Measurements from ENCODE around the gene EXOC4.

The EXOC4 gene

GRCh38 chr7:133295484-133295883 lies 42.6 kb downstream of the EXOC4 start:
- H3K27me3 ChIP-seq (ENCODE audit: control insufficient read depth, insufficient read depth, low read length): no peaks in the 10 kb centered on the region
- H3K4me1 ChIP-seq (ENCODE audit: control insufficient read depth, insufficient read depth, low read length): no peaks in the 10 kb centered on the region; the same call in 1 of the 2 replicates
- H3K9ac ChIP-seq (ENCODE audit: low read length): no peak overlapping the region
- no peak overlapping the region for H3K27ac ChIP-seq (ENCODE audit: low read depth, low read length)
- H3K4me3 ChIP-seq (ENCODE audit: low read depth, low read length): no peak overlapping the region
- no peaks in the 10 kb centered on the region for H3K9me3 ChIP-seq (ENCODE audit: control insufficient read depth, insufficient read depth, low read depth, low read length)
- peaks cover 4% of the 10 kb centered on the region; the same call in 1 of the 2 replicates for H3K36me3 ChIP-seq (ENCODE audit: control insufficient read depth, insufficient read depth, low read length)

GRCh38 chr7:133297093-133297492 lies 44.2 kb downstream of the EXOC4 start:
- Histone ChIP-seq H3K9ac (ENCODE audit: low read length) (no peak overlapping the region), H3K27ac (ENCODE audit: low read depth, low read length) (no peak overlapping the region), H3K4me3 (ENCODE audit: low read depth, low read length) (no peak overlapping the region), H3K27me3 (ENCODE audit: control insufficient read depth, insufficient read depth, low read length) (no peaks in the 10 kb centered on the region), H3K4me1 (ENCODE audit: control insufficient read depth, insufficient read depth, low read length) (no peaks in the 10 kb centered on the region; the same call in 1 of the 2 replicates), H3K36me3 (ENCODE audit: control insufficient read depth, insufficient read depth, low read length) (no peaks in the 10 kb centered on the region), H3K9me3 (ENCODE audit: control insufficient read depth, insufficient read depth, low read depth, low read length) (no peaks in the 10 kb centered on the region)

- no peak overlapping the region for H3K4me3 ChIP-seq (ENCODE audit: low read depth, low read length)
- no peaks in the 10 kb centered on the region for H3K36me3 ChIP-seq (ENCODE audit: control insufficient read depth, insufficient read depth, low read length)
- H3K9ac ChIP-seq (ENCODE audit: low read length): no peak overlapping the region
- H3K27ac ChIP-seq (ENCODE audit: low read depth, low read length): no peak overlapping the region
- no peaks in the 10 kb centered on the region; the same call in 1 of the 2 replicates for H3K4me1 ChIP-seq (ENCODE audit: control insufficient read depth, insufficient read depth, low read length)
- H3K9me3 ChIP-seq (ENCODE audit: control insufficient read depth, insufficient read depth, low read depth, low read length): no peaks in the 10 kb centered on the region
- no peaks in the 10 kb centered on the region for H3K27me3 ChIP-seq (ENCODE audit: control insufficient read depth, insufficient read depth, low read length)
Observed at GRCh38 chr7:133298080-133298479, 45.2 kb downstream of the EXOC4 start.

GRCh38 chr7:133299676-133300075 lies 46.8 kb downstream of the EXOC4 start:
- H3K4me1 ChIP-seq (ENCODE audit: control insufficient read depth, insufficient read depth, low read length): no peaks in the 10 kb centered on the region
- H3K27me3 ChIP-seq (ENCODE audit: control insufficient read depth, insufficient read depth, low read length): no peaks in the 10 kb centered on the region
- no peaks in the 10 kb centered on the region for H3K9me3 ChIP-seq (ENCODE audit: control insufficient read depth, insufficient read depth, low read depth, low read length)
- no peak overlapping the region for H3K4me3 ChIP-seq (ENCODE audit: low read depth, low read length)
- no peak overlapping the region for H3K9ac ChIP-seq (ENCODE audit: low read length)
- H3K27ac ChIP-seq (ENCODE audit: low read depth, low read length): no peak overlapping the region
- H3K36me3 ChIP-seq (ENCODE audit: control insufficient read depth, insufficient read depth, low read length): no peaks in the 10 kb centered on the region

- Histone ChIP-seq H3K36me3 (ENCODE audit: control insufficient read depth, insufficient read depth, low read length) (no peaks in the 10 kb centered on the region), H3K27ac (ENCODE audit: low read depth, low read length) (no peak overlapping the region)
Observed at GRCh38 chr7:133300088-133300487, 47.2 kb downstream of the EXOC4 start.

GRCh38 chr7:133300811-133301210 lies 47.9 kb downstream of the EXOC4 start:
- Histone ChIP-seq H3K36me3 (ENCODE audit: control insufficient read depth, insufficient read depth, low read length) (peaks cover 2% of the 10 kb centered on the region; the same call in 1 of the 2 replicates), H3K27me3 (ENCODE audit: control insufficient read depth, insufficient read depth, low read length) (no peaks in the 10 kb centered on the region), H3K9ac (ENCODE audit: low read length) (no peak overlapping the region), H3K9me3 (ENCODE audit: control insufficient read depth, insufficient read depth, low read depth, low read length) (no peaks in the 10 kb centered on the region), H3K27ac (ENCODE audit: low read depth, low read length) (no peak overlapping the region), H3K4me1 (ENCODE audit: control insufficient read depth, insufficient read depth, low read length) (no peaks in the 10 kb centered on the region), H3K4me3 (ENCODE audit: low read depth, low read length) (no peak overlapping the region)

More at GRCh38 chr7:133300088-133300487, 47.2 kb downstream of the EXOC4 start:
- Histone ChIP-seq H3K27me3 (ENCODE audit: control insufficient read depth, insufficient read depth, low read length) (no peaks in the 10 kb centered on the region), H3K9me3 (ENCODE audit: control insufficient read depth, insufficient read depth, low read depth, low read length) (no peaks in the 10 kb centered on the region), H3K4me3 (ENCODE audit: low read depth, low read length) (no peak overlapping the region), H3K4me1 (ENCODE audit: control insufficient read depth, insufficient read depth, low read length) (no peaks in the 10 kb centered on the region), H3K9ac (ENCODE audit: low read length) (no peak overlapping the region)

GRCh38 chr7:133301444-133301843 lies 48.6 kb downstream of the EXOC4 start:
- no peak overlapping the region for H3K4me3 ChIP-seq (ENCODE audit: low read depth, low read length)
- H3K9ac ChIP-seq (ENCODE audit: low read length): no peak overlapping the region
- no peaks in the 10 kb centered on the region for H3K27me3 ChIP-seq (ENCODE audit: control insufficient read depth, insufficient read depth, low read length)
- H3K9me3 ChIP-seq (ENCODE audit: control insufficient read depth, insufficient read depth, low read depth, low read length): no peaks in the 10 kb centered on the region
- no peaks in the 10 kb centered on the region for H3K4me1 ChIP-seq (ENCODE audit: control insufficient read depth, insufficient read depth, low read length)
- peaks cover 8% of the 10 kb centered on the region; the same call in 1 of the 2 replicates for H3K36me3 ChIP-seq (ENCODE audit: control insufficient read depth, insufficient read depth, low read length)
- H3K27ac ChIP-seq (ENCODE audit: low read depth, low read length): no peak overlapping the region

GRCh38 chr7:133303372-133303771 lies 50.5 kb downstream of the EXOC4 start:
- H3K9me3 ChIP-seq (ENCODE audit: control insufficient read depth, insufficient read depth, low read depth, low read length): no peaks in the 10 kb centered on the region
- peaks cover 27% of the 10 kb centered on the region for H3K36me3 ChIP-seq (ENCODE audit: control insufficient read depth, insufficient read depth, low read length)
- H3K27ac ChIP-seq (ENCODE audit: low read depth, low read length): no peak overlapping the region
- H3K27me3 ChIP-seq (ENCODE audit: control insufficient read depth, insufficient read depth, low read length): no peaks in the 10 kb centered on the region
- H3K4me1 ChIP-seq (ENCODE audit: control insufficient read depth, insufficient read depth, low read length): no peaks in the 10 kb centered on the region
- H3K9ac ChIP-seq (ENCODE audit: low read length): no peak overlapping the region
- H3K4me3 ChIP-seq (ENCODE audit: low read depth, low read length): no peak overlapping the region

GRCh38 chr7:133303931-133304330 lies 51.1 kb downstream of the EXOC4 start:
- peaks cover 32% of the 10 kb centered on the region for H3K36me3 ChIP-seq (ENCODE audit: control insufficient read depth, insufficient read depth, low read length)
- no peaks in the 10 kb centered on the region for H3K9me3 ChIP-seq (ENCODE audit: control insufficient read depth, insufficient read depth, low read depth, low read length)
- no peak overlapping the region for H3K27ac ChIP-seq (ENCODE audit: low read depth, low read length)
- no peak overlapping the region for H3K4me3 ChIP-seq (ENCODE audit: low read depth, low read length)
- H3K9ac ChIP-seq (ENCODE audit: low read length): no peak overlapping the region
- H3K27me3 ChIP-seq (ENCODE audit: control insufficient read depth, insufficient read depth, low read length): no peaks in the 10 kb centered on the region
- H3K4me1 ChIP-seq (ENCODE audit: control insufficient read depth, insufficient read depth, low read length): no peaks in the 10 kb centered on the region

GRCh38 chr7:133309333-133309732 lies 56.5 kb downstream of the EXOC4 start:
- Histone ChIP-seq H3K4me1 (ENCODE audit: control insufficient read depth, insufficient read depth, low read length) (no peaks in the 10 kb centered on the region), H3K9ac (ENCODE audit: low read length) (no peak overlapping the region), H3K9me3 (ENCODE audit: control insufficient read depth, insufficient read depth, low read depth, low read length) (no peaks in the 10 kb centered on the region), H3K36me3 (ENCODE audit: control insufficient read depth, insufficient read depth, low read length) (peaks cover 37% of the 10 kb centered on the region), H3K27ac (ENCODE audit: low read depth, low read length) (no peak overlapping the region), H3K4me3 (ENCODE audit: low read depth, low read length) (no peak overlapping the region), H3K27me3 (ENCODE audit: control insufficient read depth, insufficient read depth, low read length) (no peaks in the 10 kb centered on the region)

GRCh38 chr7:133310232-133310862 lies 57.5 kb downstream of the EXOC4 start:
- Histone ChIP-seq H3K4me1 (ENCODE audit: control insufficient read depth, insufficient read depth, low read length) (no peaks in the 10 kb centered on the region), H3K9ac (ENCODE audit: low read length) (no peak overlapping the region), H3K36me3 (ENCODE audit: control insufficient read depth, insufficient read depth, low read length) (peaks cover 37% of the 10 kb centered on the region), H3K27ac (ENCODE audit: low read depth, low read length) (no peak overlapping the region), H3K27me3 (ENCODE audit: control insufficient read depth, insufficient read depth, low read length) (no peaks in the 10 kb centered on the region), H3K9me3 (ENCODE audit: control insufficient read depth, insufficient read depth, low read depth, low read length) (no peaks in the 10 kb centered on the region), H3K4me3 (ENCODE audit: low read depth, low read length) (no peak overlapping the region)

Data from HUES6 (cell line).